Gastrocnemius medialis (tissue), 4 donors: Measurements from ENCODE around the gene LY9.

Source experiments
- POLR2A ChIP-seq, 2 donors: fragments of 450-650 bp; IDR thresholded peaks; one replicate each; pipeline ENCODE4 v1.6.1; 2017; ENCODE audit warnings: antibody characterized with exemption in 2 of 2, mild to moderate bottlenecking in 2 of 2, moderate library complexity in 2 of 2
- TF ChIP-seq, protein P1 (sequence below), 5 experiments: fragments of 450-650 bp in 3 of 5; fragments of 200-600 bp in 2 of 5; sonication (generic) in 2 of 5; IDR thresholded peaks in 4 of 5; conservative IDR thresholded peaks in 1 of 5; 1 replicate in 4 of 5; 2 replicates in 1 of 5; pipeline ENCODE4 v1.5.1; 2016 to 2019; ENCODE audit warnings: antibody characterized with exemption in 5 of 5, mild to moderate bottlenecking in 3 of 5, moderate library complexity in 3 of 5

DNA sequence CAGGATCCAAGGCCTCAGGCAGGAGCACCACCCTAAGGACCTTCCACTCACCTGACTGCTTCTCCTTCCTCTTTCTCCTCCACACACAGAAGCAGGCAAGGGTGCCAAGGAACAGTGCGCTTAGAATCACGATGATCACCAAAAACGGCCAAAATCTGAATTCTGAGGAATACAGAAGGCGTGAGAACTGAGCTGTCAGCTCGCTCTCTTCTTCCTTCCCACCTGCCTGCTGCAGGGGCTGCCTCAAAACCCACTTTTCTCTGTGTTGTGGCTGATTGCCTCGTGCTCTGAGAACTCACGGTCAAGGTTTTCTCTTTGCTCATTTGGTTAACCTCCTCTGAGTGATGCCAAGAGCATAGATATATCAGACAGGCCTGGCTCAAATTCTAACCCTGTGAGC lies 42.9 kb downstream of the LY9 start:
- TF ChIP-seq, protein P1, sequence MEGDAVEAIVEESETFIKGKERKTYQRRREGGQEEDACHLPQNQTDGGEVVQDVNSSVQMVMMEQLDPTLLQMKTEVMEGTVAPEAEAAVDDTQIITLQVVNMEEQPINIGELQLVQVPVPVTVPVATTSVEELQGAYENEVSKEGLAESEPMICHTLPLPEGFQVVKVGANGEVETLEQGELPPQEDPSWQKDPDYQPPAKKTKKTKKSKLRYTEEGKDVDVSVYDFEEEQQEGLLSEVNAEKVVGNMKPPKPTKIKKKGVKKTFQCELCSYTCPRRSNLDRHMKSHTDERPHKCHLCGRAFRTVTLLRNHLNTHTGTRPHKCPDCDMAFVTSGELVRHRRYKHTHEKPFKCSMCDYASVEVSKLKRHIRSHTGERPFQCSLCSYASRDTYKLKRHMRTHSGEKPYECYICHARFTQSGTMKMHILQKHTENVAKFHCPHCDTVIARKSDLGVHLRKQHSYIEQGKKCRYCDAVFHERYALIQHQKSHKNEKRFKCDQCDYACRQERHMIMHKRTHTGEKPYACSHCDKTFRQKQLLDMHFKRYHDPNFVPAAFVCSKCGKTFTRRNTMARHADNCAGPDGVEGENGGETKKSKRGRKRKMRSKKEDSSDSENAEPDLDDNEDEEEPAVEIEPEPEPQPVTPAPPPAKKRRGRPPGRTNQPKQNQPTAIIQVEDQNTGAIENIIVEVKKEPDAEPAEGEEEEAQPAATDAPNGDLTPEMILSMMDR (IDR thresholded peaks at IDR 0.05 in 4 of 5, conservative IDR thresholded peaks at IDR 0.05 in 1 of 5) = no peak
- TF ChIP-seq POLR2A (IDR thresholded peaks at IDR 0.05) = no peak
